IMR-90 (cell line): ENCODE measurements around the gene ASIC2. TPM values are rescaled to one million over a fixed set of nuclear protein-coding genes. Genes with fewer than 3 reads are reported as not detected.

Source experiments
- ATAC-seq: fragments of 200-7000 bp; cut with Tn5 transposase; 2 replicates; pipeline ENCODE4 v1.9.1; 2020; ENCODE audit warnings: low read depth, mild to moderate bottlenecking, moderate library complexity
- BruUV-seq: library from RNA; stranded (reverse); fragments of 400-500 nt; replicated peaks from 2 replicates; lab custom pipeline; 2021; lab: Mats Ljungman, UMichigan
- CTCF ChIA-PET: fragments of 300-600 bp; formaldehyde crosslinking; extraction: SDS; loops from one replicate; lab custom pipeline; 2021; ENCODE audit warnings: antibody characterized with exemption; lab: Yijun Ruan, JAX
- POLR2A ChIA-PET: fragments of 300-600 bp; sonication (Branson Sonifier 250); formaldehyde crosslinking; loops from one replicate; lab custom pipeline; 2022; ENCODE audit warnings: antibody characterized with exemption; ENCODE audit not compliant: unreplicated experiment; lab: Charles Lee
- DNase-seq: peaks from one replicate; pipeline ENCODE4 v3.0.0; 2013
- H2AFZ ChIP-seq: replicated peaks from 2 replicates; pipeline ENCODE3; 2013; ENCODE audit warnings: low read length, mild to moderate bottlenecking; ENCODE audit not compliant: poor library complexity
- H2AK5ac ChIP-seq: 2 replicates; pipeline ENCODE4 v1.6.1; 2013; ENCODE audit warnings: low read depth, low read length, inconsistent platforms
- H2AK9ac ChIP-seq: replicated peaks from 2 replicates; pipeline ENCODE3; 2013; ENCODE audit warnings: mild to moderate bottlenecking, low read depth, low read length, moderate library complexity; ENCODE audit not compliant: poor library complexity
- H2BK120ac ChIP-seq: 2 replicates; pipeline ENCODE4 v1.6.1; 2013; ENCODE audit warnings: low read depth, low read length, inconsistent platforms
- H2BK15ac ChIP-seq: 3 replicates; pipeline ENCODE4 v1.6.1; 2013; ENCODE audit warnings: low read depth, low read length, inconsistent platforms
- H2BK20ac ChIP-seq: 2 replicates; pipeline ENCODE4 v1.6.1; 2013; ENCODE audit warnings: low read depth, mild to moderate bottlenecking, inconsistent platforms, low read length, moderate library complexity
- H2BK5ac ChIP-seq: 2 replicates; pipeline ENCODE4 v1.6.1; 2013; ENCODE audit warnings: mild to moderate bottlenecking, low read depth, low read length, inconsistent platforms; ENCODE audit not compliant: poor library complexity, severe bottlenecking
- H3K14ac ChIP-seq: replicated peaks from 2 replicates; pipeline ENCODE4 v1.6.1; 2013; ENCODE audit warnings: low read depth, low read length, inconsistent platforms
- H3K18ac ChIP-seq: 2 replicates; pipeline ENCODE4 v1.6.1; 2013; ENCODE audit warnings: low read depth, low read length, control low read depth
- H3K23ac ChIP-seq: 2 replicates; pipeline ENCODE4 v1.6.1; 2013; ENCODE audit warnings: low read depth, low read length, inconsistent platforms
- H3K27ac ChIP-seq: 2 replicates; pipeline ENCODE4 v1.5.1; 2013; ENCODE audit warnings: mild to moderate bottlenecking, control low read depth, low read length; ENCODE audit not compliant: insufficient read depth
- H3K27me3 ChIP-seq: 2 replicates; pipeline ENCODE4 v1.6.1; 2013; ENCODE audit warnings: low read length; ENCODE audit not compliant: control insufficient read depth, insufficient read depth
- H3K36me3 ChIP-seq: 2 replicates; pipeline ENCODE4 v1.6.1; 2013; ENCODE audit warnings: low read length, mixed read lengths; ENCODE audit not compliant: control insufficient read depth, insufficient read depth
- H3K4ac ChIP-seq: 2 replicates; pipeline ENCODE4 v1.6.1; 2013; ENCODE audit warnings: low read depth, low read length, inconsistent platforms
- H3K4me1 ChIP-seq: 2 replicates; pipeline ENCODE4 v1.6.1; 2013; ENCODE audit warnings: low read length, mixed read lengths; ENCODE audit not compliant: control insufficient read depth, insufficient read depth
- H3K4me2 ChIP-seq: 2 replicates; pipeline ENCODE4 v1.6.1; 2013; ENCODE audit warnings: low read depth, mild to moderate bottlenecking, control low read depth, low read length, moderate library complexity
- H3K4me3 ChIP-seq: 2 replicates; pipeline ENCODE4 v1.5.1; 2013; ENCODE audit warnings: low read depth, mild to moderate bottlenecking, control low read depth, low read length, moderate library complexity; ENCODE audit not compliant: insufficient read depth
- H3K56ac ChIP-seq: 2 replicates; pipeline ENCODE4 v1.6.1; 2013; ENCODE audit warnings: low read length, inconsistent platforms; ENCODE audit not compliant: insufficient read depth; ENCODE audit errors: extremely low read depth
- H3K79me1 ChIP-seq, 2 experiments: 2 replicates each; pipeline ENCODE4 v1.6.1; 2013; ENCODE audit warnings: low read length in 2 of 2, inconsistent platforms in 1 of 2, low read depth in 1 of 2
- H3K9ac ChIP-seq: 2 replicates; pipeline ENCODE4 v1.6.1; 2013; ENCODE audit warnings: low read depth, low read length, control low read depth
- H3K9me1 ChIP-seq: 2 replicates; pipeline ENCODE4 v1.6.1; 2013; ENCODE audit warnings: low read length, inconsistent platforms; ENCODE audit not compliant: insufficient read depth
- H3K9me3 ChIP-seq: 2 replicates; pipeline ENCODE4 v1.6.1; 2013; ENCODE audit warnings: low read length; ENCODE audit not compliant: control insufficient read depth, insufficient read depth
- H4K20me1 ChIP-seq: 2 replicates; pipeline ENCODE4 v1.6.1; 2013; ENCODE audit warnings: low read length, inconsistent platforms; ENCODE audit not compliant: insufficient read depth
- H4K5ac ChIP-seq: 2 replicates; pipeline ENCODE4 v1.6.1; 2013; ENCODE audit warnings: mild to moderate bottlenecking, low read depth, low read length, control low read depth
- H4K8ac ChIP-seq, 2 experiments: 2 replicates each; pipeline ENCODE4 v1.6.1; 2013; ENCODE audit warnings: low read depth in 2 of 2, low read length in 2 of 2, control low read depth in 1 of 2, inconsistent platforms in 1 of 2
- H4K91ac ChIP-seq: 2 replicates; pipeline ENCODE4 v1.6.1; 2013; ENCODE audit warnings: low read depth, low read length, inconsistent platforms; ENCODE audit not compliant: insufficient read depth
- CEBPB ChIP-seq: IDR thresholded peaks from 2 replicates; pipeline ENCODE4 v1.6.1; 2012; ENCODE audit warnings: low read depth, low read length, improper control_type of control experiment
- MAFK ChIP-seq: IDR thresholded peaks from 2 replicates; pipeline ENCODE4 v1.6.1; 2012; ENCODE audit warnings: low read depth, low read length, improper control_type of control experiment
- MAZ ChIP-seq: IDR thresholded peaks from 2 replicates; pipeline ENCODE4 v1.6.1; 2012; ENCODE audit warnings: low read depth, mild to moderate bottlenecking, low read length, improper control_type of control experiment, moderate library complexity, borderline replicate concordance
- WGBS, 2 experiments: methylation state at CpG; one replicate each; pipeline versions ENCODE4 v1.1.5 to v1.1.7; 2013; ENCODE audit warnings: missing lambda C conversion rate in 2 of 2; ENCODE audit not compliant: insufficient read length in 1 of 2; ENCODE audit errors: extremely low coverage in 2 of 2; 5-methylcytosine and 5-hydroxymethylcytosine counted together
- dilution Hi-C: fragments of 300-500 bp; cut with HindIII; formaldehyde crosslinking; loops from one replicate; pipeline ENCODE4 v1.14.3; 2018; ENCODE audit warnings: low sequenced_read_pairs; ENCODE audit not compliant: unreplicated experiment
- in situ Hi-C: fragments of 300-500 bp; cut with MboI; formaldehyde crosslinking; loops from 3 replicates; pipeline ENCODE4 v1.14.3; 2019; ENCODE audit warnings: low sequenced_read_pairs, inconsistent platforms, mixed read lengths
- intact Hi-C: fragments of 100-400 bp; cut with micrococcal nuclease; formaldehyde crosslinking; loops from 2 replicates; pipeline ENCODE4 v1.10.0; 2022
- polyA plus RNA-seq, 3 experiments: library from polyadenylated mRNA; depleted of rRNA; stranded (reverse); fragments of >200 nt; gene quantifications; 2 replicates each; pipeline ENCODE4 v1.2.3, GENCODE V29; 2012; ENCODE audit warnings: low replicate concordance in 1 of 3
- total RNA-seq: library from RNA; depleted of rRNA; stranded (reverse); fragments of >200 nt; gene quantifications from 2 replicates; pipeline ENCODE4 v1.2.3, GENCODE V29; 2012

The ASIC2 gene
- total and polyA plus RNA-seq, 2 of the 4 experiments (the other 2 are of a cell fraction) = under 0.01 to 0.15 TPM

- Histone ChIP-seq H3K56ac (no peak overlapping the region), H3K9me1 (no peaks in the 10 kb centered on the region), H3K9me3 (no peaks in the 10 kb centered on the region), H3K4me3 (no peak overlapping the region), H4K20me1 (no peaks in the 10 kb centered on the region), H3K4me1 (peaks cover 2% of the 10 kb centered on the region; the same call in 1 of the 2 replicates), H3K27me3 (no peaks in the 10 kb centered on the region), H3K79me1 (no peaks in the 10 kb centered on the region), H2BK20ac (no peak overlapping the region), H4K5ac (no peak overlapping the region), H4K8ac (no peak overlapping the region), H2BK15ac (no peak overlapping the region; the same call in 2 of the 3 replicates), H3K36me3 (no peaks in the 10 kb centered on the region), H3K4me2 (no peak overlapping the region), H2BK120ac (no peak overlapping the region), H3K9ac (no peak overlapping the region), H4K91ac (no peak overlapping the region), H3K14ac (no peak overlapping the region), H2AK5ac (no peak overlapping the region), H2BK5ac (no peak overlapping the region), H2AK9ac (no peak overlapping the region), H3K27ac (no peak overlapping the region), H3K4ac (no peak overlapping the region), H2AFZ (no peak overlapping the region), H3K18ac (no peak overlapping the region), H3K23ac (no peak overlapping the region)
- WGBS, 2 experiments = no CpG with 5 or more reads among the region's 3 CpGs
- CTCF ChIA-PET = no interaction called here
- POLR2A ChIA-PET = no interaction called here
- dilution Hi-C loops (no loop called here), intact Hi-C loops (no loop called here), in situ Hi-C loops (no loop called here)
- ATAC-seq = no peak
- TF ChIP-seq MAFK (peak; percentile 59), MAZ (no peak), CEBPB (no peak)
- no peak for DNase-seq
- BruUV-seq = no TSS peak
These were observed 19.2 kb downstream of the ASIC2 start for GRCh38 chr17:33273743-33274410.
